NB4 (cell line): Measurements from ENCODE around the gene SYNE1.

Experiments
- CTCF ChIP-seq: IDR thresholded peaks from one replicate; pipeline ENCODE4 v1.5.1; 2012; ENCODE audit warnings: low read depth, low read length
- MAX ChIP-seq: IDR thresholded peaks from 2 replicates; pipeline ENCODE4 v1.6.1; 2011; ENCODE audit warnings: low read depth, low read length
- MYC ChIP-seq: IDR thresholded peaks from 2 replicates; pipeline ENCODE4 v1.6.1; 2011; ENCODE audit warnings: low read depth, low read length
- POLR2A ChIP-seq: IDR thresholded peaks from 2 replicates; pipeline ENCODE4 v1.6.1; 2011; ENCODE audit warnings: mild to moderate bottlenecking; ENCODE audit not compliant: insufficient read length; ENCODE audit errors: extremely low read depth

GRCh38 chr6:152259234-152259633, 377.9 kb downstream of the SYNE1 start:
- no peak for TF ChIP-seq CTCF
- TF ChIP-seq POLR2A: no peak
- TF ChIP-seq MAX: no peak
- no peak for TF ChIP-seq MYC
